ENCODE data around the gene TRIM44.

Gene TRIM44

DNA sequence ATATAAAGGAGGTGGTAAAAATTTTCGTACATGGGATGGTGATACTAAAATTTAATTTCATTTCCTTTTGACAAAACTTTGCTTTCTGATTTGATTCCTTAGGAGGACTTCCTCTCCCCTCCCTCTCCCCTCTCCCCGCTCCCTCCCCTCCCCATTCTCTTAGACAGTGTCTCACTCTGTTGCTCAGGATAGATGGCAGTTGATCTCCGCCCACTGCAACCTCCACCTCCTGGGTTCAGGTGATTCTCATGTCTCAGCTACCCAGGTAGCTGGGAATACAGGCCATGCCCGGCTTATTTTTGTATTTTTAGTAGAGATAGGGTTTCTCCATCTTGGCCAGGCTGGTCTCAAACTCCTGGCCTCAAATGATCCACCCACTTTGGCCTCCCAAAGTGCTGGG, 15.9 kb downstream of the TRIM44 start:
- in situ Hi-C loops (cut with MboI; ENCODE audit: low pct_unique_long_range_greater_than_20kb, low sequenced_read_pairs, unreplicated experiment): no loop called here
- no peak for DNase-seq (ENCODE audit: low spot score)
- no peak for TF ChIP-seq CTCF (IDR thresholded peaks at IDR 0.05; ENCODE audit: extremely low read depth, insufficient read depth, missing control alignments)

GRCh38 chr11:35678975-35679374, 16.4 kb downstream of the TRIM44 start:
- no peak for DNase-seq (ENCODE audit: low spot score)
- in situ Hi-C loops (cut with MboI; ENCODE audit: low pct_unique_long_range_greater_than_20kb, low sequenced_read_pairs, unreplicated experiment): no loop called here
- TF ChIP-seq CTCF (IDR thresholded peaks at IDR 0.05; ENCODE audit: extremely low read depth, insufficient read depth, missing control alignments): no peak

- DNase-seq (ENCODE audit: low spot score): no peak
- TF ChIP-seq CTCF (IDR thresholded peaks at IDR 0.05; ENCODE audit: extremely low read depth, insufficient read depth, missing control alignments): no peak
- in situ Hi-C loops (cut with MboI; ENCODE audit: low pct_unique_long_range_greater_than_20kb, low sequenced_read_pairs, unreplicated experiment): no loop called here
Observed at GRCh38 chr11:35680506-35680905, 17.9 kb downstream of the TRIM44 start.

- in situ Hi-C loops (cut with MboI; ENCODE audit: low pct_unique_long_range_greater_than_20kb, low sequenced_read_pairs, unreplicated experiment): no loop called here
- no peak for DNase-seq (ENCODE audit: low spot score)
- TF ChIP-seq CTCF (IDR thresholded peaks at IDR 0.05; ENCODE audit: extremely low read depth, insufficient read depth, missing control alignments): no peak
Observed at GRCh38 chr11:35681163-35681767, 18.7 kb downstream of the TRIM44 start.

GRCh38 chr11:35682230-35683173, 19.9 kb downstream of the TRIM44 start:
- DNase-seq (ENCODE audit: low spot score): no peak
- TF ChIP-seq CTCF (IDR thresholded peaks at IDR 0.05; ENCODE audit: extremely low read depth, insufficient read depth, missing control alignments): no peak
- in situ Hi-C loops (cut with MboI; ENCODE audit: low pct_unique_long_range_greater_than_20kb, low sequenced_read_pairs, unreplicated experiment): no loop called here

- no peak for DNase-seq (ENCODE audit: low spot score)
- TF ChIP-seq CTCF (IDR thresholded peaks at IDR 0.05; ENCODE audit: extremely low read depth, insufficient read depth, missing control alignments): no peak
- in situ Hi-C loops (cut with MboI; ENCODE audit: low pct_unique_long_range_greater_than_20kb, low sequenced_read_pairs, unreplicated experiment): no loop called here
Observed at GRCh38 chr11:35683728-35684339, 21.3 kb downstream of the TRIM44 start.

All from GM13977 (cell line).